Sigmoid colon (tissue), 4 donors: Measurements from ENCODE around the gene G3BP2.

ENCODE experiments used
- CTCF ChIP-seq, 4 experiments: fragments of 450-650 bp in 3 of 4; fragments of 200-600 bp in 1 of 4; IDR thresholded peaks; one replicate each; pipeline ENCODE4 v1.5.1; 2016 to 2019; ENCODE audit warnings: antibody characterized with exemption in 4 of 4, mild to moderate bottlenecking in 3 of 4, moderate library complexity in 2 of 4
- POLR2AphosphoS5 ChIP-seq, 4 donors: sonication (generic); formaldehyde crosslinking; IDR thresholded peaks; one replicate each; pipeline ENCODE4 v1.6.1; 2017; ENCODE audit warnings: antibody characterized with exemption in 4 of 4

- peak in 2 of 4 donors; percentile 11 to 47 for TF ChIP-seq POLR2AphosphoS5 (IDR thresholded peaks at IDR 0.05)
- TF ChIP-seq CTCF (IDR thresholded peaks at IDR 0.05) = no peak
These were observed 667 bp downstream of the G3BP2 start for GRCh38 chr4:75672461-75673026.
